Measurements from ENCODE around the gene TNNT1.
A peak's percentile ranks its signal among the peaks of the same experiment; 100 is the strongest.

The TNNT1 gene

GRCh38 chr19:55092423-55093318 lies 56.3 kb downstream of the TNNT1 start:
- DNase-seq (ENCODE audit: insufficient read length, low spot score): no peak
- FAIRE-seq: no peak

GRCh38 chr19:55091955-55092354 lies 57.1 kb downstream of the TNNT1 start:
- no peak for DNase-seq (ENCODE audit: insufficient read length, low spot score)
- FAIRE-seq: no peak

DNA sequence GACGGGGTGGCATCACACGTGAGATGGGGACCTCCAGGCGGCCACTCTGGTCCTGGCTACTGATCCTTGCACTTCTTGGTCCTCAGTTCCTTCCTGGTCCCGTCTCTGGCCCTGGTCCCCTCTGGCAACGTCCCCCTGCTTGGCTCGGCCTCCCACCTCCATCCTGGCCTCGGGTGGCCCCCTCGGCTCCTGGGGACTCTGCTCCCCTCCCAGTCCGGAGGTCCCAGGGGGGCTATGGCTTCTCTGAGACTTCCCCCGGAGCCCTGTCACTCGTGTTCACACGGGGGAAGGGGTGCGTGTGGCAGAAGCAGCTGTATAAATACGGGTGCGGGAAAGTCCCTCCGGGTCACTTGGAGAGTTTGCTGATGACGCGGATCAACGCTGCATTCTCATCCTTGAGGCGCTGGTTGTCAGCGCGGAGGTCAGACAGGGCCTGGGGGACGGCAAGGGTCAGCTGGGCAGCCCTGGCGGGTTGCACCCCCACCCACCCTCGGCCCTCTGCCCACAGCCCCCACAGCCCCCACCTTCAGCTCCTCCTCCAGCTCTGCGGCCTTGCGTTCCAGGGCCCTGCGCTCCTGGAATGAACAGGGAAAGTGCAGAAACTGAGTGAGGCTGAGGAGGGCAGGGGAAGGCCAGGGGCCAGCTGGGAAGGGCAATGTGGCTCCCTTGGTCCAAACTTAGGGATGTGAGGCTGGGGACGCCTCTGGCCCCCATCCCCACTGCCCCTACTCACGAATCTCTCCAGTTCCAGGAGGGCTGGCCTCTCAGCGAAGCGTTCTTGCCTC lies 57.7 kb downstream of the TNNT1 start:
- FAIRE-seq (no peak), DNase-seq (ENCODE audit: insufficient read length, low spot score) (no peak)

GRCh38 chr19:55090564-55090963 lies 58.4 kb downstream of the TNNT1 start:
- DNase-seq (ENCODE audit: insufficient read length, low spot score): no peak

GRCh38 chr19:55089342-55089944 lies 59.6 kb downstream of the TNNT1 start:
- DNase-seq (ENCODE audit: insufficient read length, low spot score): no peak

More at GRCh38 chr19:55090564-55090963, 58.4 kb downstream of the TNNT1 start:
- no peak for FAIRE-seq

GRCh38 chr19:55088543-55089341 lies 60.3 kb downstream of the TNNT1 start:
- peak; percentile 71 for DNase-seq (ENCODE audit: insufficient read length, low spot score)

More at GRCh38 chr19:55089342-55089944, 59.6 kb downstream of the TNNT1 start:
- FAIRE-seq: no peak

DNA sequence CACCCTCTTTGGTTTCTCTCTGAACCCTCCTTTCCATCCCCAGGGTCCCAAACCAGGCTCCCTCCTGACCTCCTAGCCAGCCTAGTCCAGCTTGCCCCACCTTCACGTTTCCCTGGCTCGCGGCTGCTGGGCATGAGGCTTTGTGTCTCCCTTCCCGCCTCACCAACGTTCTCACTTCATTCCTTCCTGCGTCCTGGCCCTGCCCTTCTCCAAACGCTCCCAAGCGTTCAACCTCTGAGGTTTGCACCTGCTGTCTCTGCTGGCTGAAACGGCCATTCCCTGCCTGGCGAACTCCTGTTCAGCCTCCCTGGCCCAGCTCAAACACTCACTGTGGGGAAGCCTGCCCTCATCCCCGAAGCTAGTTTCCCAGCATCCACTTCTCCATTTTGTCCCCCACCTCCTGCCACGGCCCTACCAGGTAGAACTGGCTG lies 61.0 kb downstream of the TNNT1 start:
- FAIRE-seq (no peak), DNase-seq (ENCODE audit: insufficient read length, low spot score) (no peak)

More at GRCh38 chr19:55088543-55089341, 60.3 kb downstream of the TNNT1 start:
- no peak for FAIRE-seq

DNA sequence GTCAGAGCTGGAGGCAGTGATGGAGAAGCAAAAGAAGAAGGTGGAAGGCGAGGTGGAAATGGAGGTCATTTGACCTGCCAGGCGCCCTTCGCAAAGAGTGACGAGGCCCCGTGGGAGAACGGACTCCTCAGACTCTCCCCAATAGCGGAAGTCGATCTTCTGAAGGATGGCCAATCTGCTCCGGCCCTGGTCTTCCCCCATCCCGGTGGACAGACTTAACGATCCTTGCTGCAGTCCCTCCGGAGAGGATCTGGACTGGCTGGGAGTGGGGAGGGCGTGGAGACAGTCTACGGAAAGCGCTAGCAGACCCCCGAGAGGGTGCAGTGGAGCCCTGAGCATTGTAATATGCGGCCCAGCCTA lies 61.5 kb downstream of the TNNT1 start:
- FAIRE-seq (no peak), DNase-seq (ENCODE audit: insufficient read length, low spot score) (no peak)

- no peak for DNase-seq (ENCODE audit: insufficient read length, low spot score)
- no peak for FAIRE-seq
Observed at GRCh38 chr19:55086730-55087541, 62.1 kb downstream of the TNNT1 start.

DNA sequence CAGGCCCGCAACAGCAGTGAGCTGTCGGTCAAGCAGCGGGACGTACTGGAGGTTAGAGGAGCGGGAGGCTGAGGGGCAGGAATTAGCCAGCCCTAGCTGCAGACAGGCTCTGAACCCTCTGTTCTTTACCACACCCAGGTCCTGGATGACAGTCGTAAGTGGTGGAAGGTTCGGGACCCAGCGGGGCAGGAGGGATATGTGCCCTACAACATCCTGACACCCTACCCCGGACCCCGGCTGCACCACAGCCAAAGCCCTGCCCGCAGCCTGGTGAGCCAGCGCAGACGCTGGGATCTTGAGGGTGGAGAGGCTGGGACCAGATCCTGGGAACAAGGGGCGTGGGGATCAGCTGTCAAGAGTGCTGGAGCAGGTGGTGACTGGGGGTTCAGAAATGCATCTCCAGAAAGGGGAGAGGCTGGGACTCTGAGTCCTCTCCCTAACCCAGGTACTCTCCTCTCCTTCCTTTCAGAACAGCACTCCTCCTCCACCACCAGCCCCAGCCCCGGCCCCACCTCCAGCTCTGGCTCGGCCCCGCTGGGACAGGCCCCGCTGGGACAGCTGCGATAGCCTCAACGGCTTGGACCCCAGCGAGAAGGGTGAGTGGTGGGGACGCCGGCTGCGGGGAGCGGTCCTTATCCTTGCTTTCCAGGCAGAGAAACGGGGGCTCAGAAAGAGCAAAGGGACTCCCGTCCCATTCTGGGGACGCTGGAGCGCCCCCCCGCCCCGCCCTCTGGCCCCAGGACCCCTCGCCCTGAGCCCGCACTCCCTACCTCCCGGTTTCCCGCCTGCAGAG lies 62.9 kb downstream of the TNNT1 start:
- no peak for DNase-seq (ENCODE audit: insufficient read length, low spot score)
- no peak for FAIRE-seq

GRCh38 chr19:55084416-55084815 lies 64.6 kb downstream of the TNNT1 start:
- DNase-seq (ENCODE audit: insufficient read length, low spot score): no peak
- FAIRE-seq: no peak

GRCh38 chr19:55083004-55083850 lies 65.8 kb downstream of the TNNT1 start:
- no peak for DNase-seq (ENCODE audit: insufficient read length, low spot score)
- no peak for FAIRE-seq

Measured in HTR-8/SVneo (cell line).